NCI-H1092 (cell line): Measurements from ENCODE around the gene DISP2.

ENCODE experiments used
- DNase-seq: peaks from one replicate; lab custom pipeline; 2025; lab: John Stamatoyannopoulos, UW

The DISP2 gene

DNA sequence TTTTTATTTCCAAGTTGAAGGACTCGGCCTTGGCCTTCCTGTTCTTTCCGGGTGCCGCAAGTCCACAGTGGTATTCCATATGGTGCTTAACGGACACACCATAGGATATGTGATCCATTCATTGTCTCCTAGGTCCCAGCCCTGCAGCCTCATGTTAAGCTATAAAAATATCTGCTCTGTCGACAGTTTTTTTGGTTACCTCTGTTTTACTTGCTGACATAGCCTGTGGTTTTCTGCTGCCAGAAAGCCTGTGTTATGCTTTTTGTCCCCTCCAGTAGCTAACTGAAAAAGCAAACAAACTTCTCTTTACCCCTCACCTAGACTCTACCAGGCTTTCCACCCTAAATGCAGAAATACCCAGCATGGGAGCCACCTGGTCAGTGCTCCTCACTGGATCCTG lies 29.3 kb upstream of the DISP2 start:
- no peak for DNase-seq

DNA sequence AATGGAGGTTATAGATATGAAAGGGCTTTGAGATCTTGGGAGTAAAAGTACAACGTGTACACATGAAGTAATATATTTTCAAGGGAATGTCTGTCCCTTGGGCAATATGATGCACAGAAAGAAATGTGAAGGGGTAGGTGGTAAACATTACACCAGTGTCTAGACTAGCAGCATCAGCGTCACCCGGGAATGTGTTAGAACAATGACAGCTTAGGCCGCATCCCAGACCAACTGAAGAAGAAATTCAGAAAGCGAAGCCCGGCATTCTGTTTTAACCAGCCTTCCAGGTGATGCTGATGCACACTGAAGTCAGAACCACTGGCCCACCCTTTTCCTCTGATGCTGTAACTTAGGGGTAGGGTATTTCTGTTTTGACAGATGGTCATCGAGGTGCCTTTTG lies 28.2 kb upstream of the DISP2 start:
- no peak for DNase-seq

DNA sequence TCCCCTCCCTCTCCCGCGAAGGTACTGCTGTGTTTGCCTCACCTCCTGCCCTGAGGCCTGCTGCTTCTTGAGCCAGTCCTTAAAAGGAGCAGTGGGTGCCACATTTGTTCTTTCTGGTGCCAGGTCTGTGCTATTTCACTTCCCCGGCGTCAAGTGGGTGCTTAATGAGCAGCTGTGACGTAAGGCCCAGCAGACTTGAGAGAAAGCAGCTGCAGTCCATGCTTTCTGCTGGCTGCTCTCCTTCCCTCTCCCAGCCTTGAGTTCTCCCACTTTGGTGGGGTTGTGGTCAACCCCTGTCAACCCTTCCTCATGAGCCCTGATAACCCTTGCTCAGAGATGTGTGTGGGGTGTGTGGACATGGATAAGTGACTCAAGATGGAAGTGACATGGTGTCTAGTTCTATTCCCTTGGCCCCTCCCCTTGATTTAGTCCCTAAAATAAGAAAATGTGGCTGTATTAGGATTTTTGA lies 27.6 kb upstream of the DISP2 start:
- peak; percentile 45 for DNase-seq

DNA sequence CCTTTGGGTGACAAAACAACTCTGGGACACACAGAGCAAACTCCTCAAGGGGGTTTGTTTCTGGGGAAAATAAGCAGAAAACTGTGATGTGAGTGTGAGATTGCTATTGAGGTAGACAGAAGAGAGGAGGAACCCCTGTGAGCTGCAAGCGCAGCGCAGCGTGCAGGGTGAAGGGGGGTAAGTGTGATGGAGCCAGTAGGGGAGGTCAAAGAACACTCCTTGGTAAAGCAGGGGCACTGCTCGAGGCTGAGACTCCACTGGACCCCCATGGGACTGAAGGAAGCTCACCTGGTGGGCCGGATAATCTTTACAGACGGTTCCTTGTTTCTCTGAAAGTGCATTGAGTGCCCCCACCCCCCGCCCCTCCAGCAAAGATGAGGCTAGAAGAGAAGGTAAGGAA lies 27.0 kb upstream of the DISP2 start:
- DNase-seq = no peak

DNA sequence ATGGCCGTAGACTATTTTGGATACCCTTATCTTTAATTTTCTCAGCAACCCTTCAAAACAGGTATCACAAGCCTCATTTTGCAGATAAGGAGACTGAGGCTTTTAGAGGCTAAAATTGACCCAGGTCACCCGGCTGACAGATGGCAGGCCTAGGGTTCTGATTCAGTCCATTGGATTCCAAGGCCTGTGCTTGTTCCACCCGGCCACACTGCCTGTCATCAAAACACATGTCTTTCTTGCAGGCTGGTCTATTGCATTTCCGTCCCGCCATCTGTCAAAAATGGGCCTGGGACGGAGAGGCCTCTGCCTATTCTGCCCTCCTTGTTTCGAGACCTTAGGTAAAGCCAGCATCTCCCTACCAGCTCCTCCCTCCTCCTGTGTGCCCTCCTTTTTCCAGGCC lies 26.4 kb upstream of the DISP2 start:
- DNase-seq = no peak

DNA sequence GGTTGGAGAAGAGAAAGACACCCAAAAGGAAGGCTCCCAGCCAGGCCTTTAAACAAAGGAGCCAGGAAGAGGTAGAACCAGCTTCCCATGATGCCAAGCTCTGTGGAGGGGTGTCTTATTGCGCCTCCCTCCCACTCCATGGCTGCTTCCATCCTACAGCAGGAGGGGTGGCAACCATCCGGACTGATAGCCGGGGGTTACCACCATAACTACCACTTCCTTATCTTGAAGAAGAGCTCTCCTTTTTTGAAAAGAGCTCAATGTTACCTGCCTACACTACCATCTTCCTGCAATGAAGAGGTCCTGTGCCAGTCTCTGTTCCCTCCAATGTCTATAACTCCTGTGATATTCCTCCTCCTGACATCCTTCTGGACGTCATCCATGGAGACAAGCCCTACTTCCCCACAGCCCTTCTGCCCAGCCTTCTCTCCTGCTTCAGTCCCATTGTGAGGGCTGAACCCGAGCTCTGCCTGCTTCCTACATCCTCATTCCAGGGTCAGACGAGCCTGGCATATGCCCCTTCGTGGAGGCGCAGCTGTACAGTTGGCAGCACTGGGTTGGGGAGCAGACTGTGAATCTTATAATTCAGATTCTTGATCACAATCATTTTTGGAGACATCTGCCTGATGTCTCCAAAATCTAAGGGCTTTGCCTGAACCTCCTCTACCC lies 25.8 kb upstream of the DISP2 start:
- DNase-seq = no peak

DNA sequence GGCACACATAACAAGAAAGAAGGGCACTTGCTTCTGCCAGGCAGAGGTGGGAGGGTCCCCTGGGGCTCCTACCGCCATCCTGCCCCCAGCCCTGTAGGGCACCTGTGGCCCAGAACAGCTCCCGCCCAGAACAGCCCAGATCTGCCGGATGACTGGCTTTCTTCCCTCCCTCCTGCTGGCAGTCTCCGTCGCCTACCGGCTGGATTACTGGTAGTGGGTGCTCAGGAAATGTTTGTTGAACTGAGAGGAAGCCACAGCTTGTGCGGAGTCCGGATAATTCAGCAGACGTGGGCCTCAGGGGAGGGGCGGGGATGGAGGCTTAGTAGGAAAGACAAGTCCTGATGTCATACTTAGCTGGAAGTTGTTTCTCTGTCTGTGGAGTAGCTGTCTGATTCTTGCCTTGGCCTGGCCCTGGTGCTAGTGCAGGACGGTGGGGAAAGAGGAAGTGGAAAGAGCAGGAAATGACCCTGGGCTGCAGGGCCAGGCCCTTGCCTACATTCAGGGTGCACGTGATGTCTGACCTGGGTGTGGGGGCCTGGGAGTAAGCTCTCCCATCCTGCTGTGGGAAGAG lies 24.0 kb upstream of the DISP2 start:
- DNase-seq = no peak

DNA sequence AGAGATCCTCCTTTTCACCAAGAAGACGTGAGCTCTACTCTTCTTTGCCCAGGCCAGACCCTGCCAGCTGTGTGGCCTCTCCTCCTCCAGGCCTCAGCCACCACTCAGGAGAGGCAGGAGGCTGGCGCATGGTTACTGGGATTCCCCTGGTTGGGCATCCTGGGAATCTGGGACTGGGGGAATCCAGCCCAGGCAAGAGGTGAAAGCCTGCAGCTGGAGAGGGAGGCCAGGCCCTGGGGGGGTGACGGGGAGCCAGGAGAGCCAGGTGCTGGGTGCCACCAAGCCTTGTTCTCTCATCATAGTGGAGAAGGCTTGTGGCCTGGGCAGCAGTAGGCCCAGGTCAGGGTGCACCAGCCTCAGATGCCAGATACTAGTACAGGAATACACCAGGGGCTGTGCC lies 23.5 kb upstream of the DISP2 start:
- no peak for DNase-seq

DNA sequence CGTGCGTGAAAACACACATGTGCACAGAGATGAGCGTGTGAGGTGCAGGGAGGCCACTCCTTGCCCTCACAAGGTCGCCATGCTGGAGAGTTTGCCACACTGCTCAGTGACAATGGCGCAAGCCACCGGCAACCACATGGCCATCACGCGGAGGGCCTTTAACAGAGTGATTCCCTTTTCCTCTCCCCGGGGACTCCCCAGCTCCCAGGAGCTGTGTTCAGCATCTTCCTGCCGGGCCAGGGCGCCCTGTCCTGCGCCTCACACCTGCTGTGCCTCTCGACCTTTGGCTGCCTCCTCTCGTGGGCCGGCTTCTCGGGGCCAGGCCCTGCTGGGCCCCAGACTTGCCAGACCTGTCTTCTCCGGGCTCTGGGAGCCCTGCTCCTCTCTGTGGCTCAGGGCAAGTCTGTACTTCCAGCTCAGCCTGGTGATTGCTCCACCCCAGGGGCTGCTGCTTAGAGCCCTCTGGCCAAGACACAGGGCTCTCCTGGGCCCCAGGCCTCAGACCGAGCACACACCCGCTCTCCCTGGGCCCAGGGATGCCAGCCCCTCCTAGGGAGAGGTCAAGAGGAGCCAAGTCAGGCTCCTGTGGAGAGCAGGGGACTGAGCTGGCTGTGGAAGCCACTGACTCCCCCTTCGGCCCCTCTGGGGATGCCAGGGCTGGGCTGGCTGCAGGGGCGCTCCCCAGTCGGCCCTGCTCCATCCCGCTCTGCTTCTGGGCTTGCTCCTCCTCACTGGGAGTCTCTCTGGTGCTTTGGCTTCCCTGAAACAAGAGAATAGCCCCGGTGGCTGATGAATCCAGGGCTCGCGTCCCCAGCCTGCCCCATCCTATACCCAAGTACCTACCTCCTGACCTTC lies 22.9 kb upstream of the DISP2 start:
- no peak for DNase-seq

DNA sequence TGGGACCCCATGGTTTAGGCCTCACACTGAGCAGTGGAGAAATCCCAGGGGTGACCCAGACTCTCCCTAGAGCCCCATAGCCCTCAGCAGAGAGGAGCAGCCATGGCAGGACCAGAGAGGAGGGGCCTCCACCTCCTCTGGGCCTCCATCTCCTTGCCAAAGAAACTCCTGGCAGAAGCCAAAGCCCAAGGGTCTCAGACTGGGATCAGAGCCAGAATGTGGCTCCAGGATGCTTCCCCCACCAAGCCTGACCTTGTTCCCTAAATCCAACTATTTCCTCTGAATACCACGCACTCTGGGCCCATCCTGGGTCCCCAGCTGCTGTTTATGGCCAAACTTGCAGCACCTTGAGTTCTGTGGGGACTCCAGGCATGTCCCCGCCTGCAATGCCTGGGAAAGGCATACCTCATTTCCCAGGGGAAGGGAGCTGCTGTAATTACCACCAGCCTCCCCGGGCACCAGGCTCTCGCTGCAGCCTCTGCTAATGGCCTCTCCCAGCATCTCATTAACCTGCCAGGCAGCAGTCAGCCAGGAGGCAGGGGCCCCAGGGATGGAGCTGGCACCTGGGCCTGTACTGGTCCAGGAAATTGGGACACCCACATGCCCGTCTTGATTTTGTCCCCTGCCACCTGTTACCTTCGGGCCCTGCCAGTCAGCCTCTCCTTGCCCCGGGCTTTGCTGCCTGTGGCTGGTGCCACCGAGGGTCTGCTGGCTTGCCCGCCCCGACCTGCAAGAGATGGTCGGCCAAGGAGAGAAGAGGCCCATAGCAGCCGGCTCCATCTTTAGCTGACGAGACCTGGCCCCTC lies 21.9 kb upstream of the DISP2 start:
- no peak for DNase-seq

DNA sequence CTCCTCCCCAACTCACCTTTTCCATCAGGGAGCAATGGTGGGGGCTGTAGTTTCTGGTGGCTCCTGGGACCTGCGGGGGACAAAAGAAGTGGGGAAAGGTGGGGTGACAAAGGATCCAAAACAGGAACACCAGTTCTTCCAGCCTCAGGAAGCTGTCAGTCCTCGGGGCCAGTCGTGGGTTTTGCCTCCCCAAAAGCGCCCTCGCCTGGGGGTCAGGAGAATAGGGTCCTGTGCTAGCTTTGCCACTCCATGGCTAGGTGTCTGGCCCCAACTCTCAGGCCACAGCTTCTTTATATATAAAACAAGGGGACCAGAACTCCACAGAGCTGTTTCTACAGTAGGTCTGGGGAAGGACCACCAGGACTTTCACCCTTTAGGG lies 21.3 kb upstream of the DISP2 start:
- DNase-seq = no peak

DNA sequence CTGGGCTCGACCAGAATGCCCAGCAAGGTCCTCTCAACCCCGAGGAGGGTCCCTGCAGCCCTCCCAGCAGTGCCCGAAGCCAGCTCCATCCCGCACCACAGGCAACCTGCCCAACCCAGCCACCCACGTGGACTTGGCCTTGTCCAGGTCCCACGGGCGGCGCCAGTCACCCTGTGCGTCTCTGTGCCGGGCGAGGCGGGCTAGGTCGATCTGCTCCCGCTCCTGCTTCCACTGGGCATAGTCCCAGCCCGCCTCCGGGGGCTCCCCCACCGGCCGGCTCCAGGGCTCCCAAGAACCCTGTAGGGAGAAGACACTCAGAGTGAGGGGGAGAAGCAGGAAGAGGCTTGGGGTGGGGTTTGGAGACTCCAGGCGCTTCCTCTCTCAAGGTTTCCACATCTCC lies 20.4 kb upstream of the DISP2 start:
- no peak for DNase-seq

DNA sequence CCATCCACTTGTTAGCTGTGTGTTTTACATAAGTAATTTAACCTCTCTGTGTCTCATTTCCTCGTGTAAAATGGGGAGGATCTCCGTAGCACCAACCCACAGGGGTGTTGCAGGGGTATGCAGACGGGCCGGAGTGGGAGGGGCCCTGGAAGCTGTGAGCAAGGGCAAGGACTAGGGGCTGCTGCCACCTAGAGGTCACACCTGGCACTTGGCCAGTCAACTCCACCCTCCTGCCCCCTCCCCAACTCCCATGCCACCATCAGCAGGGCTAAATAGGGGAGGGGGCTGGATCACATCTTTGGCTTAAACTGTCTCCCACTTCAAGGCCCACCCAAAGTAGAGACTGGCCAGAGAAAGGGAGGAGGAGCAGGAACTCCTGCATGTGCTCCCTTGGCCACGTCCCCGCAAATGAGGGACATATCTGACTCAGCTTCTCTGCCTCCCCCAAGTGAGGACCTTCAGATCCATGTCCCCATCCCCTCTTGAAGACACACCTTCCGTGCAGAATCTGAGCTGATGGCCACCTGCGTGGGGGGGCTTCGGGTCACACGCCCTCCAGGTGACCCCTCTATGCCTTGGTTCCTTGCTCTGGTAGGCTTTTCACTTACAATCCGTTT lies 19.9 kb upstream of the DISP2 start:
- peak; percentile 60 for DNase-seq

DNA sequence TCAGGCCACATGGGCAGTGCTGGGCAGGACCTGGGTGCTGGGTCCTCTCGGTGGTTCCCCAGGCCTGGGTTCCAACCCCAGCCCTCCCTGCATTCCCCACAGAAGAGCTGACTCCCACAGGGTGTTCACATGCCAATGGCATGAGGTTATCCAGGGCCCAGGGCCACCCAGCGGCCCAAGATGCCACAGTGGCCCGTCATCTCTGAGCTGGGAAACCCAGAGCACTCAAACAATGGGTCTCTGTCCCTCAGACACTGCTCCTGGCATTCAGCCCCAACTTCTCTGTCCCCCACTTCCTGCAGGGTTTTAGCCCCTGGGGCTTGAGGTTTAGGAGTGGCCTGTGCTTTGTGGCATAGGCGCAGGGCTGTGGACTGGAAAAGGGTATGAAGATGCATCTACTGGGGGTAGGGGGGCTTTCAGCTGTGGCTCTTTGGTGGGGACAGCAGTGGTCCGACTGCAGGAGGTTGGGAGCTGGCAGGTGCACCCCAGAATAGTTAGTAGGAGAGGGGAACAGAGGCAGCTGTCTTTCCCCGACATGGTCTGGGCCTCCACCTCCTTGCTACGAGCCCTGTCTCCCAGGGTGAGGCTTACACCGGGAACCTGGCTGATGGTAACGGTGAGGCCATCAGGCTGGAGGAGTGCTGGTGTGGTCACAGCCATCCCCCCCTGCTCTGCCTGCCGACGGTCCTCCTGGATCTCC lies 18.9 kb upstream of the DISP2 start:
- DNase-seq = no peak

DNA sequence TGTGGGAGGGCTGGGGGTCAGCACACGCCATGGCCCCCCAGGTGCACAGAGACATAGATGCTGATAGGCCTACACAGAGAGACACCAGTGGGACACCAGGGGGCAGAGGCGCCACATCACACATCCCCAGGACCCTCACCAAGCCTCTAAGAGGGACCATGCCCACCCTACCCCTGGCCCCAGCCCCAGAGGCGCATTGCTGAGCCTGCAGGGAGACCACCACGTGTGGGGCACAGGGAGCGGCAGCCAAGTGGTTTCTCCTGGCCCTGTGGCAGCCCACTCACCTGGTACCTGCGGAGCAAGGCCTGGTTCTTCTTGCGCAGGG lies 18.4 kb upstream of the DISP2 start:
- DNase-seq = no peak

DNA sequence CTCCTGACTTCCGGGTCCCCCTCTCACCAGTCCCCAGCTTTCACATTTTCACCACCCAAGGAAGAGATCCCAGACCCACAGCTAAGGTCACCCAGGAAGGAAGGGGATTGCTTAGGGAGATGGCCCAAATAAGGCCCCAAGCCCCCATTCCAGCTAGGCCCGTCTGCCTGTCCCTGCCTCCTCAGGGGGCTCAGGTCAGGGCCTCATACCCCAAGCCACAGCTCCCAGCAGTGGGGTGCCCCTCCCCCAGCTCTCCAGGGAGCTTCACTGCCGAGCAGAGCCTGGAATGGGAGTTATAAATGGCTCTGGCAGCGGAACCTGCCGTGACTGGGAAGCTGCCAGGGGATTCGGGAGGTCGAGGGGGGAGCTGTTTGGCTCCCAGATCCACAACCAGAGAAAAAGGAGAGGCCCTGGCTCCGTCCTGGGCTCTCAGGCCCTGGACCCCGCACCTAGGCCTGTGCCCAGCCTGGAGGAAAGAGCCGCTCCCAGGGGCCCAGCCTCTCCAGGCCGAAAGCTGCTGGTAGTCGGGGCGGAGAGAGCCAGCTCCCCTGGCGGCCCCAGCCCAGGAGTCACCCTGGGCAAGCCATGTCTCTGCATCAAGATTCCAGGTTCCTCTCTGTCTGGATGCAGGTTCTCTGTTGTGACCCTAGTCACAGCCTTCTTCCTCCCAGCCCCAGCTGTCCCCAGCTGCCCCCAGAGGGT lies 17.8 kb upstream of the DISP2 start:
- DNase-seq = peak; percentile 58

DNA sequence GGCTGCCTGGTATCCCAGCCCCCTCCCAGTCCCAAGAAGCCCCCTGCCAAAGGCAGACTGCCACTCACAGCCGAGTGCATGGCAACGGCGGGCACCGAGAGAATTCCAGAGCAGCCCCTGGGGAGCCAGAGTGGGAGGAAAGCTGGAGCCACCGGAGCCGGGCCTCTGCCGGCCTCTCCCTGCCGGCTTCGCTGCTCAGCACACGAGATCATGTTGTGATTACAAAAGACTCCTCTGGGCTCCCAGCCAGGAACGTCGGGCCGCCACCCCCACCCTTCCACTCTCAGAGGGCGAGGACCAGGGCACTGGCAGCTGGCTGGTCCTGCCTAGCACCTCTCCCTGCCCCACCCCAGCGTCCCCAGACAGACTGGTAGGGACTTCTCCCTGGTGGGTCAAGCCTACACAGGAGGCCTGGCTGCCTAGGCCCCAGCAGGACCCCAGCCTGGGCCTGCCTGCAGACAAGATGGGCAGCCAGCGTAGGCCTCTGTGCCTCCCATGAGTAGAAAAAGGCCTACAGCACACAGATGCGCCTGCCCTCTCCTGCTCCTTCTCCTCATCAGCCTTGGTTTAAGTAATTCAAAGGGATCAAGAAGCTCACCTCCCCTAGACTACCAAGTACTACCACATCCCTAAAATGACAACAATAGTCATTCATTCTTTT lies 17.1 kb upstream of the DISP2 start, which contains the start of gene CCDC9B:
Gene CCDC9B, minus strand, starts transcription at position 200 of the 661 bp plus-strand sequence. Its CDS starts 120 bp downstream, at position 80.
- DNase-seq = peak; percentile 68

DNA sequence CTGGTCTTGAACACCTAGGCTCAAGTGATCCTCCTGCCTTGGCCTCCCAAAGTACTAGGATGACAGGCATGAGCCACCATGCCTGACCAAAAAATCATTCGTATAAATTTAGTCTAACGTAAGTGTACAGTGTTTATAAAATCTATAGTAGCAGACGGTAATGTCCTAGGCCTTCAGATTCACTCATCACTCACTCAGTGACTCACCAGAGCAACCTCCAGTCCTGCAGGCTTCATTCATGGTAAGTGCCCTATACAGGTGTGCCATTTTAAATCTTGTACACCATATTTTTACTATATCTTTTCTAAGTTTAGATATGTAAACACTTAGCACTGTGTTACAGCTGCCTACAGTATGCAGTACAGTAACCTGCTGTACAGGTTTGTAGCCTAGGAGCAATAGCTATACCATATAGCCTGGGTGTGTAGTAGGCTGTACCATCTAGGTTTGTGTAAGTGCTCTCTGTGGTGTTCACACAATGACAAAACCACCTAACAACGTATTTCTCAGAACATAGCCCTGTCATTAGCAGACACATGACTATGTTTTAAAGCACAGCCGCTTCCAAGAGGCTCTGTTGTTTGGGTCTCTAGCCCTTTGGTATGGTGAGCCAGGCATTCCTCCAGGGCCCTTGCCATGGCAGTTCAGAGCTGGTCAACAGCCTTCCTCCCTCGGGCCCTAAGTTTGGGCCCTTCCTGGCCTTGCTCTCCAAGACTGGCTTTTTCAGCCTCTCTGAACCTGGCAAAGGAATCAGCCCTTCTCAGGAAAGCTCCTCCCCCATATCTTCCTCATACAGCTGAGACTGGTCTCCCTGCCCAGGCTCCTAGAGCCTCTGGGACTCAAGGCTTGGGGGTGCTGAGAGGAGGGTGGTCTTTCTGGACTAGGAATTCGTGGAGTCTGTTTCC lies 15.4 kb upstream of the DISP2 start:
- no peak for DNase-seq

DNA sequence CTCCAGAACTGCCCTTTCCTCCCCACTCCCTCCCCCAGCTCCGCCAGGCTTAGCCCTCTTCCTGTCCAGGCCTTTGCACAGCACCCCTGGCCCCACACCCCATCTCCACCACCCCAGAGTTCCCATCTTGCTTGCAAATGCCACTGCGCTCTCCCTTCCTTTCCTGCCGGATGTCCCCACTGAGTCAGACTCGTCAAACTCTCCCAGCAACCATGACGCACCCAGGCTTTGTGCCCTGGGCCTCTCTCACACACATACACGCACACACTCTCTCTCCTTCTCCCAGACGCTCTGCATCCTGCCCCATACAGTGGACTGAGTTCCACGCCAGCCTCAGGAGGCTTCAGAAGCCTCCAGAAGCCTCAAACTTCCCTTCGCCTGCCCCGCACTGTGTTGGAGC lies 14.5 kb upstream of the DISP2 start:
- no peak for DNase-seq
